ENCODE data around the gene RHOA.
"Not testable (repeated sequence)": the region's sequence is repeated elsewhere in the genome, so short reads cannot be mapped to it uniquely, and the experiment has no call there.

Gene RHOA

GRCh38 chr3:49339581-49339940 lies 72.2 kb downstream of the RHOA start:
- Mint-ChIP-seq H3K4me3 (peak overlapping the region; percentile 94), H3K27me3 (ENCODE audit: low read depth) (no peaks in the 10 kb centered on the region), H3K36me3 (ENCODE audit: low read depth) (peaks cover 20% of the 10 kb centered on the region), H3K4me1 (ENCODE audit: low read depth) (peaks cover 34% of the 10 kb centered on the region), H3K9me3 (peaks cover 5% of the 10 kb centered on the region), H3K27ac (peak overlapping the region; percentile 99)

DNA sequence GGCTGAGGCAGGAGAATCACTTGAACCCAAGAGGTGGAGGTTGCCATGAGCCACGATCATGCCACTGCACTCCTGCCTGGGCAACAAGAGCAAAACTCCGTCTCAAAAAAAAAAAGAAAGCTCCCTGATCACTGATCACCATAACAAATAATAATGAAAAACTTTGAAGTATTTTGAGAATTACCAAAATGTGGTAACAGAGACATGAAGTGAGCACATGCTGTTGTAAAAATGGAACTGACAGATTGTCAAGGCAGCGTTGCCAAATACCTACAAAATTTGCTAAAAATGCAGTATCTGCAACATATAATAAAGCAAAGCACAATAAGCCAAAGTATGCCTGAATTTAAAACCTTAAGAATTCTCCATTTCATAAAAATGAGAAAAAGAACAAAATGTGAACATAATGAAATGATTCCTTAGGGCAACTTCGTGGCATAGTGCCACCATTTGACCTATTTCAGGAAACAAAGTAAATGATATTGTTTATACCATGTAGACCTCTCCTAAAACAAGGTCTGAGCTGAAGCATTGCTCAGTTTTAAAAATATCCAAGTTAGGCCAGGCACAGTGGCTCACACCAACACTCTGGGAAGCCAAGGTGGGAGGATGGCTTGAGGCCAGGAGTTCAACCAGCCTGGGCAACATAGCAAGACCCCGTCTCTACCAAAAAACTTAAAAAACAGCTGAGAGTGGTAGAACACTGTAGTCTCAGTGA lies 77.7 kb downstream of the RHOA start:
- no peaks in the 10 kb centered on the region for H3K9me3 Mint-ChIP-seq
- peaks cover 16% of the 10 kb centered on the region for H3K4me1 Mint-ChIP-seq (ENCODE audit: low read depth)
- no peaks in the 10 kb centered on the region for H3K27me3 Mint-ChIP-seq (ENCODE audit: low read depth)
- peaks cover 34% of the 10 kb centered on the region for H3K36me3 Mint-ChIP-seq (ENCODE audit: low read depth)
- H3K4me3 Mint-ChIP-seq = no peak overlapping the region
- H3K27ac Mint-ChIP-seq = no peak overlapping the region

DNA sequence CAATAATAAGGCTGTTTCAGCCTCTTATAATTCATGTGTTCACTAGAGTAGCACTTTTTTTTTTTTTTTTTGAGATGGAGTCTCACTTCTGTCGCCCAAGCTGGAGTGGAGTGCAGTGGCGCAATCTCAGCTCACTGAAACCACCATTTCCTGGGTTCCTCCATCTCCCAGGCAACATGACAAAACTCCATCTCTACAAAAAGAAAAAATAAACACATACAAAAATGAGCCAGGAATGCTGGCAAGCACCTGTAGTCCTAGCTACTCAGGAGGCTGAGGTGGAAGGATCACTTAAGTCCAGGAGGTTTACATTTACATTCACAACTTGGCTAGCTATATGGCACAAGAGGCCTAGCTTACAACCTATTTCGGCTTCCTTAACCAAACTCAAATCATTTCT lies 78.7 kb downstream of the RHOA start:
- H3K27ac Mint-ChIP-seq = peak overlapping the region; percentile 83
- no peak overlapping the region for H3K4me3 Mint-ChIP-seq
- H3K9me3 Mint-ChIP-seq = no peaks in the 10 kb centered on the region
- peaks cover 10% of the 10 kb centered on the region for H3K4me1 Mint-ChIP-seq (ENCODE audit: low read depth)
- H3K36me3 Mint-ChIP-seq (ENCODE audit: low read depth) = peaks cover 35% of the 10 kb centered on the region
- H3K27me3 Mint-ChIP-seq (ENCODE audit: low read depth) = no peaks in the 10 kb centered on the region

GRCh38 chr3:49329186-49329585 lies 82.6 kb downstream of the RHOA start:
- Mint-ChIP-seq H3K4me3 (no peak overlapping the region), H3K9me3 (no peaks in the 10 kb centered on the region), H3K27ac (no peak overlapping the region), H3K4me1 (ENCODE audit: low read depth) (peaks cover 5% of the 10 kb centered on the region), H3K27me3 (ENCODE audit: low read depth) (no peaks in the 10 kb centered on the region), H3K36me3 (ENCODE audit: low read depth) (peaks cover 40% of the 10 kb centered on the region)

GRCh38 chr3:49328350-49328749 lies 83.4 kb downstream of the RHOA start:
- not testable (repeated sequence) for H3K27ac Mint-ChIP-seq; H3K4me1 Mint-ChIP-seq (ENCODE audit: low read depth); H3K9me3 Mint-ChIP-seq; H3K27me3 Mint-ChIP-seq (ENCODE audit: low read depth); H3K4me3 Mint-ChIP-seq
- peaks cover 37% of the 10 kb centered on the region for H3K36me3 Mint-ChIP-seq (ENCODE audit: low read depth)

- peaks cover 32% of the 10 kb centered on the region for H3K36me3 Mint-ChIP-seq (ENCODE audit: low read depth)
- H3K27ac Mint-ChIP-seq = no peak overlapping the region
- H3K4me3 Mint-ChIP-seq = no peak overlapping the region
- no peaks in the 10 kb centered on the region for H3K9me3 Mint-ChIP-seq
- no peaks in the 10 kb centered on the region for H3K27me3 Mint-ChIP-seq (ENCODE audit: low read depth)
- no peaks in the 10 kb centered on the region for H3K4me1 Mint-ChIP-seq (ENCODE audit: low read depth)
Observed at GRCh38 chr3:49327485-49327884, 84.3 kb downstream of the RHOA start.

GRCh38 chr3:49324768-49325167 lies 87.0 kb downstream of the RHOA start:
- Mint-ChIP-seq H3K4me3 (no peak overlapping the region), H3K36me3 (ENCODE audit: low read depth) (peaks cover 47% of the 10 kb centered on the region), H3K9me3 (no peaks in the 10 kb centered on the region), H3K27me3 (ENCODE audit: low read depth) (no peaks in the 10 kb centered on the region), H3K4me1 (ENCODE audit: low read depth) (no peaks in the 10 kb centered on the region), H3K27ac (no peak overlapping the region)

DNA sequence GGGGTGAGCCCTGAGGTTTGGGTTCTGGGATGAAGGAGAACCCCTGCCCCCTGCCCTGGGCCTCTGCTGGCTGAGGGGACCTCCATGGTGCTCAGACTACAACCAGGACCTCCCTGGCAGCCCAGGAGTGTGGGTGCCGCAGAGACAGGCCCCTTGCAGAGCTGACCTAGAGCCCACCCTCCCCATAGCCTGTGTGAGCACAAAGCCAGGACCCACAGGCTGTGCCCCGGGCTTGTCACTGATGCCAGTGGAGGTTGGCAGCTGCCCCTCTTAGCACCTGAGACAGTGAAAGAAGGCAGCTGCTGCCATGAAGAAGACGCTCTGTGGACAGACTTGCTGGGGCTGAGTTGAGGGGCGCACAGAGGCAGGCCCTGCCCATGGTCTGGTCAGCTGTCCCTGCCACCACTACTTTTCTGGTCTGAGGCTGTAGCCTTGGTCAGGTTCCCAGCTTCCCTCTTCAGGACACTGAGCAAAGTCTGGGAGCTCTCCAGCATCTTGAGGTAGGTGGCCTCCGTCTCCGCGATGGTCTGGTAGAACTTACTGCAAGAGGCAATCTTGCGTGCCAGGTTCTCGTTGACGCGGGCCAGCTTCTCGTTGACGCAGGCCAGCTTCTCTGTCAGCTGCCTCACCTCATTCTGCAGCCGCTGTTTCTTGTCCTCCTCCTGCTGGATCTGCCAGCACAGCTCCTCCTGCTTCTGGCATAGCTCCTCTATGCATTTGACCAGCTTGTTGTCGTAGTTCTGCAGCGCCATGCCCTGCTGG lies 94.9 kb downstream of the RHOA start:
- no peak overlapping the region for H3K27ac Mint-ChIP-seq
- H3K36me3 Mint-ChIP-seq (ENCODE audit: low read depth) = peaks cover 20% of the 10 kb centered on the region
- H3K9me3 Mint-ChIP-seq = no peaks in the 10 kb centered on the region

GRCh38 chr3:49313896-49314688 lies 97.7 kb downstream of the RHOA start:
- Mint-ChIP-seq H3K9me3 (no peaks in the 10 kb centered on the region), H3K4me3 (no peak overlapping the region), H3K4me1 (ENCODE audit: low read depth) (peaks cover 2% of the 10 kb centered on the region), H3K27ac (no peak overlapping the region), H3K36me3 (ENCODE audit: low read depth) (peaks cover 19% of the 10 kb centered on the region), H3K27me3 (ENCODE audit: low read depth) (no peaks in the 10 kb centered on the region)

More for the DNA sequence above, 94.9 kb downstream of the RHOA start:
- Mint-ChIP-seq H3K4me3 (no peak overlapping the region), H3K27me3 (ENCODE audit: low read depth) (no peaks in the 10 kb centered on the region), H3K4me1 (ENCODE audit: low read depth) (no peaks in the 10 kb centered on the region)

GRCh38 chr3:49311283-49311682 lies 100.5 kb downstream of the RHOA start:
- H3K27ac Mint-ChIP-seq = no peak overlapping the region
- H3K36me3 Mint-ChIP-seq (ENCODE audit: low read depth) = peaks cover 24% of the 10 kb centered on the region
- H3K4me1 Mint-ChIP-seq (ENCODE audit: low read depth) = peaks cover 2% of the 10 kb centered on the region
- H3K9me3 Mint-ChIP-seq = no peaks in the 10 kb centered on the region
- no peak overlapping the region for H3K4me3 Mint-ChIP-seq
- no peaks in the 10 kb centered on the region for H3K27me3 Mint-ChIP-seq (ENCODE audit: low read depth)

- H3K9me3 Mint-ChIP-seq = no peaks in the 10 kb centered on the region
- H3K4me3 Mint-ChIP-seq = no peak overlapping the region
- no peak overlapping the region for H3K27ac Mint-ChIP-seq
- H3K27me3 Mint-ChIP-seq (ENCODE audit: low read depth) = no peaks in the 10 kb centered on the region
- H3K36me3 Mint-ChIP-seq (ENCODE audit: low read depth) = peaks cover 26% of the 10 kb centered on the region
- H3K4me1 Mint-ChIP-seq (ENCODE audit: low read depth) = peaks cover 2% of the 10 kb centered on the region
Observed at GRCh38 chr3:49310677-49311076, 101.1 kb downstream of the RHOA start.

Data from T-helper 1 cell treated with Interleukin-12 subunit alpha and Interleukin-12 subunit beta and Interleukin-4 antibody, amounts not matched to agents 30 μg/mL and 1 μg/mL, for 36 hours (primary cell).